Uterus (tissue), 2 donors: Measurements from ENCODE around the gene PNLIPRP1.

Experiments
- POLR2A ChIP-seq, 2 donors: fragments of 450-650 bp; IDR thresholded peaks; one replicate each; pipeline ENCODE4 v1.6.1; 2016; ENCODE audit warnings: antibody characterized with exemption in 2 of 2, mild to moderate bottlenecking in 1 of 2, moderate library complexity in 1 of 2
- TF ChIP-seq, protein P1 (sequence below), 4 experiments: fragments of 200-600 bp in 2 of 4; fragments of 450-650 bp in 2 of 4; sonication (generic) in 2 of 4; IDR thresholded peaks; one replicate each; pipeline ENCODE4 v1.5.1; 2016 to 2019; ENCODE audit warnings: antibody characterized with exemption in 4 of 4, mild to moderate bottlenecking in 2 of 4, moderate library complexity in 1 of 4

GRCh38 chr10:116625845-116626244 is 35.1 kb downstream of the PNLIPRP1 start:
- no peak for TF ChIP-seq POLR2A (IDR thresholded peaks at IDR 0.05)
- TF ChIP-seq, protein P1, sequence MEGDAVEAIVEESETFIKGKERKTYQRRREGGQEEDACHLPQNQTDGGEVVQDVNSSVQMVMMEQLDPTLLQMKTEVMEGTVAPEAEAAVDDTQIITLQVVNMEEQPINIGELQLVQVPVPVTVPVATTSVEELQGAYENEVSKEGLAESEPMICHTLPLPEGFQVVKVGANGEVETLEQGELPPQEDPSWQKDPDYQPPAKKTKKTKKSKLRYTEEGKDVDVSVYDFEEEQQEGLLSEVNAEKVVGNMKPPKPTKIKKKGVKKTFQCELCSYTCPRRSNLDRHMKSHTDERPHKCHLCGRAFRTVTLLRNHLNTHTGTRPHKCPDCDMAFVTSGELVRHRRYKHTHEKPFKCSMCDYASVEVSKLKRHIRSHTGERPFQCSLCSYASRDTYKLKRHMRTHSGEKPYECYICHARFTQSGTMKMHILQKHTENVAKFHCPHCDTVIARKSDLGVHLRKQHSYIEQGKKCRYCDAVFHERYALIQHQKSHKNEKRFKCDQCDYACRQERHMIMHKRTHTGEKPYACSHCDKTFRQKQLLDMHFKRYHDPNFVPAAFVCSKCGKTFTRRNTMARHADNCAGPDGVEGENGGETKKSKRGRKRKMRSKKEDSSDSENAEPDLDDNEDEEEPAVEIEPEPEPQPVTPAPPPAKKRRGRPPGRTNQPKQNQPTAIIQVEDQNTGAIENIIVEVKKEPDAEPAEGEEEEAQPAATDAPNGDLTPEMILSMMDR (IDR thresholded peaks at IDR 0.05): no peak
